Spleen (tissue), 11 donors: Measurements from ENCODE around the gene GPR137C. TPM values are rescaled to one million over a fixed set of nuclear protein-coding genes. Genes with fewer than 3 reads are reported as not detected.

Source experiments
- DNase-seq: peaks from one replicate; pipeline ENCODE4 v3.0.0-alpha.2; 2020
- H3K27ac ChIP-seq, 8 donors: fragments of 200-600 bp; sonication (generic) in 7 of 8; 1 replicate in 4 of 8; 2 replicates in 4 of 8; pipeline versions ENCODE4 v1.5.0 to v1.8.0; 2016 to 2021; ENCODE audit warnings: inconsistent platforms in 4 of 8, mild to moderate bottlenecking in 4 of 8, moderate library complexity in 1 of 8
- H3K27me3 ChIP-seq, 7 donors: fragments of 200-600 bp; sonication (generic) in 6 of 7; replicated peaks in 1 of 7; 1 replicate in 4 of 7; 2 replicates in 3 of 7; pipeline versions ENCODE4 v1.5.0 to v1.8.0; 2016 to 2021; ENCODE audit warnings: inconsistent platforms in 3 of 7, mild to moderate bottlenecking in 1 of 7
- H3K36me3 ChIP-seq, 6 donors: fragments of 200-600 bp; sonication (generic) in 5 of 6; 1 replicate in 4 of 6; 2 replicates in 2 of 6; pipeline versions ENCODE4 v1.5.0 to v1.8.0; 2016 to 2021; ENCODE audit warnings: inconsistent platforms in 2 of 6
- H3K4me1 ChIP-seq, 6 donors: fragments of 200-600 bp; sonication (generic) in 5 of 6; 1 replicate in 3 of 6; 2 replicates in 3 of 6; pipeline versions ENCODE4 v1.5.0 to v1.8.0; 2016 to 2021; ENCODE audit warnings: inconsistent platforms in 3 of 6
- H3K4me3 ChIP-seq, 8 donors: fragments of 200-600 bp; sonication (generic) in 7 of 8; 1 replicate in 4 of 8; 2 replicates in 4 of 8; pipeline versions ENCODE4 v1.5.0 to v1.8.0; 2016 to 2021; ENCODE audit warnings: inconsistent platforms in 4 of 8, mild to moderate bottlenecking in 4 of 8, moderate library complexity in 2 of 8
- H3K9me3 ChIP-seq, 8 donors: fragments of 200-600 bp; sonication (generic) in 7 of 8; 1 replicate in 4 of 8; 2 replicates in 4 of 8; pipeline versions ENCODE4 v1.5.0 to v1.8.0; 2016 to 2021; ENCODE audit warnings: inconsistent platforms in 4 of 8
- CTCF ChIP-seq, 11 experiments: fragments of 200-600 bp in 7 of 11; fragments of 450-650 bp in 4 of 11; sonication (generic) in 4 of 11; IDR thresholded peaks in 8 of 11; conservative IDR thresholded peaks in 3 of 11; 1 replicate in 7 of 11; 2 replicates in 4 of 11; pipeline versions ENCODE4 v1.4.0 to v1.8.0; 2016 to 2021; ENCODE audit warnings: antibody characterized with exemption in 11 of 11, inconsistent platforms in 4 of 11, mild to moderate bottlenecking in 1 of 11
- POLR2A ChIP-seq, 3 donors: fragments of 450-650 bp; IDR thresholded peaks; one replicate each; pipeline ENCODE4 v1.5.1; 2017; ENCODE audit warnings: antibody characterized with exemption in 3 of 3, mild to moderate bottlenecking in 1 of 3
- POLR2AphosphoS5 ChIP-seq, 3 donors: sonication (generic); formaldehyde crosslinking; IDR thresholded peaks; one replicate each; pipeline ENCODE4 v1.5.1; 2017; ENCODE audit warnings: antibody characterized with exemption in 3 of 3
- WGBS, 5 donors: extraction: QIAGEN DNeasy Blood & Tissue Kit in 3 of 5; methylation state at CpG; one replicate each; pipeline versions ENCODE4 v1.1.5 to v1.1.7; 2013 to 2018; 5-methylcytosine and 5-hydroxymethylcytosine counted together
- intact Hi-C: fragments of 100-400 bp; cut with DNase I; formaldehyde crosslinking; loops from one replicate; pipeline ENCODE4 v1.15.0; 2023; ENCODE audit warnings: low total_unique reads
- polyA plus RNA-seq, 3 donors: library from polyadenylated mRNA; stranded (reverse); fragments of 200-250 nt; gene quantifications; one replicate each; pipeline ENCODE4 v1.2.1, GENCODE V29; 2013
- total RNA-seq, 7 donors: library from RNA; depleted of rRNA in 3 of 7; stranded (reverse); fragments of >200 nt in 3 of 7; fragmentation: NEBNext Ultra II Directional in 4 of 7; extraction: Animal tissue kit (Norgen Biotek cat#: 25700) in 4 of 7; gene quantifications; one replicate each; pipeline versions ENCODE4 v1.1.0 to v1.2.1, GENCODE V29; 2016 to 2021
- donor health status: healthy with polysubstance abuse.
- donor health status: DM: no; HTN: no; CAD: no; lungs with moderate emphysema.
- donor health status: DM: no; HTN: no; CAD: no.
- donor health status: Bipolar disorder and iron deficiency.
- donor health status: healthy.
- donor health status: DM: no; HTN: no; CAD: no.
- donor health status: DM: yes; HTN: yes; CAD: no.

Gene GPR137C
- total and polyA plus RNA-seq, 10 donors = 0.52 to 2.1 (median 1.1) TPM

- Histone ChIP-seq H3K36me3 (no peaks in the 10 kb centered on the region), H3K27me3 (peaks cover 0 to 16% (median 0%) of the 10 kb centered on the region in 7 donors), H3K4me3 (peak overlapping the region; percentile 63 to 93 (median 76)), H3K27ac (peak overlapping the region; percentile 20 to 96 (median 89)), H3K9me3 (peaks cover 0 to 1% (median 0%) of the 10 kb centered on the region in 8 donors), H3K4me1 (peaks cover 14 to 42% (median 24%) of the 10 kb centered on the region in 6 donors)
- DNase-seq = peak; percentile 93
- WGBS, 5 donors = 1% methylated on average over 39 to 69 of the region's 69 CpGs
- intact Hi-C loops = no loop called here
- no peak for TF ChIP-seq CTCF (IDR thresholded peaks at IDR 0.05 in 8 of 11, conservative IDR thresholded peaks at IDR 0.05 in 3 of 11)
- TF ChIP-seq POLR2AphosphoS5 (IDR thresholded peaks at IDR 0.05) = peak in 1 of 3 donors; percentile 39
- no peak for TF ChIP-seq POLR2A (IDR thresholded peaks at IDR 0.05)
These were observed 500 bp downstream of the GPR137C start for GRCh38 chr14:52553002-52553670.

- peak overlapping the region in 5 of 8 donors; percentile 77 to 96 (median 93) for H3K27ac ChIP-seq
- H3K9me3 ChIP-seq = peaks cover 0 to 9% (median 6%) of the 10 kb centered on the region in 8 donors
- no peaks in the 10 kb centered on the region for H3K36me3 ChIP-seq
- H3K27me3 ChIP-seq = peaks cover 0 to 16% (median 0%) of the 10 kb centered on the region in 7 donors
- TF ChIP-seq POLR2AphosphoS5 (IDR thresholded peaks at IDR 0.05) = peak; percentile 67 to 84 (median 84)
- no peak for TF ChIP-seq POLR2A (IDR thresholded peaks at IDR 0.05)
- TF ChIP-seq CTCF (IDR thresholded peaks at IDR 0.05 in 8 of 11, conservative IDR thresholded peaks at IDR 0.05 in 3 of 11) = peak in 1 of 11 experiments; percentile 4
- intact Hi-C loops = no loop called here
- peaks cover 14 to 42% (median 24%) of the 10 kb centered on the region in 6 donors for H3K4me1 ChIP-seq
- DNase-seq = peak; percentile 96
- H3K4me3 ChIP-seq = peak overlapping the region; percentile 63 to 93 (median 76)
- WGBS, 5 donors = 6 to 8% (median 6%) methylated on average over 21 to 22 of the region's 22 CpGs
These were observed 1.3 kb downstream of the GPR137C start for GRCh38 chr14:52553671-52554575.

- Histone ChIP-seq H3K27ac (no peak overlapping the region), H3K36me3 (no peaks in the 10 kb centered on the region), H3K27me3 (peaks cover 0 to 16% (median 0%) of the 10 kb centered on the region in 7 donors), H3K4me1 (peaks cover 5 to 10% (median 7%) of the 10 kb centered on the region in 6 donors), H3K9me3 (peaks cover 0 to 12% (median 9%) of the 10 kb centered on the region in 8 donors), H3K4me3 (no peak overlapping the region)
- no peak for DNase-seq
- intact Hi-C loops = no loop called here
- 94 to 99% (median 95%) methylated on average over 2 of the region's 2 CpGs for WGBS, 5 donors
- no peak for TF ChIP-seq POLR2AphosphoS5 (IDR thresholded peaks at IDR 0.05)
- no peak for TF ChIP-seq POLR2A (IDR thresholded peaks at IDR 0.05)
- TF ChIP-seq CTCF (IDR thresholded peaks at IDR 0.05 in 8 of 11, conservative IDR thresholded peaks at IDR 0.05 in 3 of 11) = no peak
These were observed 6.1 kb downstream of the GPR137C start for GRCh38 chr14:52558688-52559087.
